GM12864 (cell line): ENCODE data around the gene CPA4.

ENCODE experiments used
- DNase-seq: peaks from one replicate; pipeline ENCODE4 v3.0.0-alpha.2; 2011; ENCODE audit warnings: low read depth
- H3K4me3 ChIP-seq: 2 replicates; pipeline ENCODE4 v1.5.1; 2011; ENCODE audit warnings: mild to moderate bottlenecking, low read depth, low read length, control low read depth
- CTCF ChIP-seq: IDR thresholded peaks from 2 replicates; pipeline ENCODE4 v1.5.1; 2011; ENCODE audit warnings: low read depth, mild to moderate bottlenecking, moderate library complexity, low read length, control low read depth, inconsistent platforms; ENCODE audit errors: missing control alignments

Gene CPA4

DNA sequence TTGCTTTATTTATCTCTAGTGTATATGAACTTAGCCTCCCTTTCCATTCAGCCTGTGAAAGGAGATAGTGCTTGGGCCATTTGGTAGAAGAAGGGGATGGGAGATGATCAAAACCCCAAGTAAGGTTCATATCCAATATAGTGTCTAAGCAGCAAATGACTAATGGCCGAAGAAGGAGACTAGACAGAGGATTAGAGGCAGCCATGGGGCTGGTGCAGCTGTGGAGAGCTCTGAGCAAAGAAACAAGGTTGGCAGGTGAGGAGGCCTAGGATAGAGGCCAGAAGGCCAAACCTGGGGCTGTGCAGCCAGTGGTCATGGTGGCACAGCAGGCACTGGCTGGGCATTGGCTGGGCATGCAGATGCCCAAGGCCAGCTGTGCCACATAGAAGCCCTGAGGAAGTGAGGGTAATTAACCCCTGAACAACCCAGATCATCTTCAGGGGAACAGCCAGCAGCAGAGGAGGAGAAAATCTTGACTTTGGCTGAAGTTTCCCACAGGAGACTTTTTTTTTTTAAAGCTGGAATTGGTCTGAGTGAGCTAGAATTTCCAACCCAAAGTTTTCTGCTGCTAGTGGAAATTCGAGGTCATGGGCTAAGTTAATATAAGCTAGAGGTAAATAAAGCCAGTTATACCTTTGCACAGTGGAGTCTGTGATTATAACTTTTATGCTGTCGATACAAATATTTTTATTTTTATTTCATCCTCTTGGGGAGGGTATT, 77.0 kb downstream of the CPA4 start:
- no peak overlapping the region for H3K4me3 ChIP-seq
- TF ChIP-seq CTCF: no peak
- DNase-seq: no peak

DNA sequence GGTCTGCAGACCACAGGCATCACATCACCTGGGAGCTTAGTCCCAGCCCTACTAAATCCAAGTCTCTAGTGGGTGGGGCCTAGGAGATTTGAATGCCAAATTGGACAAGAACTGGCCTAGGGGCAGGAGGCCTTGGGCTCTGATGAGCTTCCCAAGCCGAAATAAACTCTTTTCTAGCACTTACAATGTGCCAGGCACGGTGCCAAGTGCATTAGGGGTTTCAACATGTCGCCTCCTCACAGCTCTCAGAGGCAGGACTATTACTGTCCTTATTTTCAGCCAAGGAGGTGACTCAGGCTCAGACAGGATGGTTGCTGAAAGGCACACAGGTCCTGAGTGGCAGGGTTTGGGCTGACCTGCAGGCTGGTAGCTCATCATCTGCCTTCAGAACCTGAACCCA, 78.1 kb downstream of the CPA4 start:
- no peak overlapping the region for H3K4me3 ChIP-seq
- DNase-seq: no peak
- no peak for TF ChIP-seq CTCF

GRCh38 chr7:130372402-130373165, 79.6 kb downstream of the CPA4 start:
- no peak for TF ChIP-seq CTCF
- H3K4me3 ChIP-seq: no peak overlapping the region
- no peak for DNase-seq
